Coronary artery (tissue), 2 donors: ENCODE results near the gene MRO.

Experiments used
- DNase-seq: peaks from one replicate; pipeline ENCODE4 v3.0.0-alpha.2; 2017; ENCODE audit warnings: low spot score
- H3K27ac ChIP-seq, 2 donors: fragments of 200-600 bp; sonication (generic); one replicate each; pipeline ENCODE4 v1.5.1; 2016 to 2019
- H3K4me3 ChIP-seq: fragments of 200-600 bp; sonication (generic); 2 replicates; pipeline ENCODE4 v1.5.1; 2016; ENCODE audit warnings: mild to moderate bottlenecking, moderate library complexity
- CTCF ChIP-seq: fragments of 200-600 bp; sonication (generic); IDR thresholded peaks from one replicate; pipeline ENCODE4 v1.5.1; 2019; ENCODE audit warnings: antibody characterized with exemption

MRO gene

GRCh38 chr18:50848991-50849390 is 29.2 kb upstream of the MRO start:
- H3K4me3 ChIP-seq = no peak overlapping the region
- H3K27ac ChIP-seq = peak overlapping the region in 1 of 2 donors; percentile 21
- no peak for DNase-seq
- no peak for TF ChIP-seq CTCF

GRCh38 chr18:50848061-50848551 is 28.3 kb upstream of the MRO start:
- TF ChIP-seq CTCF = no peak
- H3K27ac ChIP-seq = no peak overlapping the region
- no peak overlapping the region for H3K4me3 ChIP-seq
- DNase-seq = no peak

- Histone ChIP-seq H3K4me3 (no peak overlapping the region), H3K27ac (no peak overlapping the region)
- DNase-seq = no peak
- TF ChIP-seq CTCF = no peak
Measured at GRCh38 chr18:50847192-50847591, 27.4 kb upstream of the MRO start.

GRCh38 chr18:50844960-50845359 is 25.1 kb upstream of the MRO start:
- H3K27ac ChIP-seq = no peak overlapping the region

GRCh38 chr18:50844554-50844953 is 24.7 kb upstream of the MRO start:
- TF ChIP-seq CTCF = no peak
- no peak for DNase-seq
- Histone ChIP-seq H3K4me3 (no peak overlapping the region), H3K27ac (no peak overlapping the region)

More at GRCh38 chr18:50844960-50845359, 25.1 kb upstream of the MRO start:
- DNase-seq = no peak
- no peak overlapping the region for H3K4me3 ChIP-seq
- no peak for TF ChIP-seq CTCF

GRCh38 chr18:50842846-50843245 is 23.0 kb upstream of the MRO start:
- no peak for DNase-seq
- no peak for TF ChIP-seq CTCF
- Histone ChIP-seq H3K27ac (no peak overlapping the region), H3K4me3 (no peak overlapping the region)

- no peak for DNase-seq
- no peak for TF ChIP-seq CTCF
- Histone ChIP-seq H3K4me3 (no peak overlapping the region), H3K27ac (no peak overlapping the region)
Measured at GRCh38 chr18:50839996-50840395, 20.2 kb upstream of the MRO start.
